Spinal cord (tissue), 10 donors: ENCODE data around the gene MCHR1. TPM values are rescaled to one million over a fixed set of nuclear protein-coding genes. Genes with fewer than 3 reads are reported as not detected.

ENCODE experiments used
- DNase-seq, 6 donors: peaks; one replicate each; pipeline versions ENCODE4 v3.0.0 to v3.0.0-alpha.2; 2013 to 2015; ENCODE audit warnings: low spot score in 6 of 6, low read depth in 4 of 6
- H3K27ac ChIP-seq: one replicate; pipeline ENCODE4 v1.5.1; 2013; ENCODE audit warnings: low read depth, low read length, control low read depth
- H3K27me3 ChIP-seq: one replicate; pipeline ENCODE4 v1.6.1; 2013; ENCODE audit warnings: low read length; ENCODE audit not compliant: control insufficient read depth, insufficient read depth
- H3K36me3 ChIP-seq: one replicate; pipeline ENCODE4 v1.6.1; 2013; ENCODE audit warnings: low read length; ENCODE audit not compliant: control insufficient read depth, insufficient read depth
- H3K4me1 ChIP-seq: one replicate; pipeline ENCODE4 v1.6.1; 2013; ENCODE audit warnings: low read length; ENCODE audit not compliant: control insufficient read depth, insufficient read depth
- H3K4me3 ChIP-seq: one replicate; pipeline ENCODE4 v1.5.1; 2013; ENCODE audit warnings: low read depth, low read length, control low read depth
- H3K9me3 ChIP-seq: one replicate; pipeline ENCODE4 v1.6.1; 2013; ENCODE audit warnings: low read length; ENCODE audit not compliant: control insufficient read depth, insufficient read depth
- WGBS: methylation state at CpG from one replicate; pipeline ENCODE4 v1.1.5; 2013; ENCODE audit warnings: missing lambda C conversion rate; ENCODE audit not compliant: insufficient coverage; 5-methylcytosine and 5-hydroxymethylcytosine counted together
- long read RNA-seq, 4 donors: transcript quantifications; one replicate each; lab custom pipeline, GENCODE V29; 2026
- polyA plus RNA-seq, 2 donors: library from polyadenylated mRNA; unstranded; fragments of 120-200 nt; gene quantifications; one replicate each; pipeline ENCODE4 v1.2.1, GENCODE V29; 2013; ENCODE audit not compliant: insufficient read length in 2 of 2
- total RNA-seq, 2 donors: library from RNA; depleted of rRNA in 1 of 2; stranded (reverse); fragments of 120-200 nt in 1 of 2; fragments of >200 nt in 1 of 2; gene quantifications; one replicate each; pipeline versions ENCODE4 v1.2.3 to v1.2.4, GENCODE V29; 2013 to 2014
- donor health status: healthy.

Gene MCHR1
- 1 to 10 TPM; 2.4 to 5.0 TPM for total RNA-seq
- 1 to 10 TPM; 6.8 to 7.3 TPM for polyA plus RNA-seq
- long read RNA-seq, donor 1, partial matches to known transcripts: 0 of 3 reads
- long read RNA-seq, donor 1, other reads (novel, unspliced or antisense): 0 of 3 reads
- long read RNA-seq, donor 2: 0 reads
- long read RNA-seq, donor 3: 0 reads
- long read RNA-seq, donor 4: 0 reads

GRCh38 chr22:40679249-40679963 is at the start of gene MCHR1:
Gene MCHR1 (plus strand): TSS chr22:40679484. CDS start chr22:40679653, 169 bp downstream.
- H3K4me3 ChIP-seq: peak within 1 kb of the TSS; percentile 35
- H3K36me3 ChIP-seq: peaks cover 7% of the 10 kb centered on the region
- H3K27ac ChIP-seq: peak within 1 kb of the TSS; percentile 5
- 4% methylated on average over 20 of the region's 21 CpGs for WGBS
- no peaks in the 10 kb centered on the region for H3K9me3 ChIP-seq
- DNase-seq: peak in 2 of 6 donors; percentile 63 to 79
- peaks cover 42% of the 10 kb centered on the region for H3K4me1 ChIP-seq
- H3K27me3 ChIP-seq: no peaks in the 10 kb centered on the region

- H3K4me3 ChIP-seq: no peak overlapping the region
- WGBS: 86% methylated on average over 1 of the region's 2 CpGs
- DNase-seq: no peak
These were observed 47.4 kb upstream of the MCHR1 start for GRCh38 chr22:40631925-40632324.

GRCh38 chr22:40633036-40633435 is 46.2 kb upstream of the MCHR1 start:
- no peak overlapping the region for H3K27ac ChIP-seq
- H3K9me3 ChIP-seq: no peaks in the 10 kb centered on the region
- no peak overlapping the region for H3K4me3 ChIP-seq
- H3K27me3 ChIP-seq: no peaks in the 10 kb centered on the region
- DNase-seq: no peak
- WGBS: no CpG with 5 or more reads among the region's 3 CpGs
- H3K36me3 ChIP-seq: no peaks in the 10 kb centered on the region
- peaks cover 14% of the 10 kb centered on the region for H3K4me1 ChIP-seq

More at GRCh38 chr22:40631925-40632324, 47.4 kb upstream of the MCHR1 start:
- Histone ChIP-seq H3K9me3 (no peaks in the 10 kb centered on the region), H3K27me3 (no peaks in the 10 kb centered on the region), H3K36me3 (no peaks in the 10 kb centered on the region), H3K4me1 (peaks cover 7% of the 10 kb centered on the region), H3K27ac (no peak overlapping the region)

GRCh38 chr22:40634119-40634903 is 45.0 kb upstream of the MCHR1 start:
- WGBS: 97% methylated on average over 5 of the region's 11 CpGs
- Histone ChIP-seq H3K4me1 (peaks cover 15% of the 10 kb centered on the region), H3K36me3 (no peaks in the 10 kb centered on the region), H3K4me3 (peak overlapping the region; percentile 68), H3K27me3 (no peaks in the 10 kb centered on the region), H3K27ac (no peak overlapping the region), H3K9me3 (no peaks in the 10 kb centered on the region)
- no peak for DNase-seq

- Histone ChIP-seq H3K36me3 (no peaks in the 10 kb centered on the region), H3K4me1 (peaks cover 15% of the 10 kb centered on the region), H3K27ac (peak overlapping the region; percentile 43), H3K27me3 (no peaks in the 10 kb centered on the region), H3K4me3 (peak overlapping the region; percentile 68), H3K9me3 (no peaks in the 10 kb centered on the region)
- WGBS: 35% methylated on average over 10 of the region's 21 CpGs
- peak in 2 of 6 donors; percentile 9 to 18 for DNase-seq
These were observed 44.0 kb upstream of the MCHR1 start for GRCh38 chr22:40635043-40635939.

- under 1% methylated on average over 31 of the region's 31 CpGs for WGBS
- H3K27me3 ChIP-seq: no peaks in the 10 kb centered on the region
- H3K4me3 ChIP-seq: peak overlapping the region; percentile 68
- DNase-seq: peak in 1 of 6 donors; percentile 36
- no peaks in the 10 kb centered on the region for H3K36me3 ChIP-seq
- H3K4me1 ChIP-seq: peaks cover 15% of the 10 kb centered on the region
- H3K27ac ChIP-seq: peak overlapping the region; percentile 43
- H3K9me3 ChIP-seq: no peaks in the 10 kb centered on the region
These were observed 43.3 kb upstream of the MCHR1 start for GRCh38 chr22:40635940-40636379.

- H3K36me3 ChIP-seq: no peaks in the 10 kb centered on the region
- no peaks in the 10 kb centered on the region for H3K9me3 ChIP-seq
- H3K27me3 ChIP-seq: no peaks in the 10 kb centered on the region
- under 1% methylated on average over 80 of the region's 82 CpGs for WGBS
- H3K4me3 ChIP-seq: peak within 1 kb of the TSS; percentile 76
- peak; percentile 97 to 100 (median 100) for DNase-seq
- peaks cover 15% of the 10 kb centered on the region for H3K4me1 ChIP-seq
- H3K27ac ChIP-seq: peak within 1 kb of the TSS; percentile 86
These were observed 42.7 kb upstream of the MCHR1 start, which contains the start of gene MRTFA for GRCh38 chr22:40636380-40637182. Gene MRTFA (minus strand): TSS chr22:40636719.

- Histone ChIP-seq H3K9me3 (no peaks in the 10 kb centered on the region), H3K27me3 (no peaks in the 10 kb centered on the region), H3K4me1 (peaks cover 15% of the 10 kb centered on the region), H3K27ac (peak overlapping the region; percentile 86), H3K36me3 (no peaks in the 10 kb centered on the region), H3K4me3 (peak overlapping the region; percentile 76)
- peak in 2 of 6 donors; percentile 21 to 41 for DNase-seq
- 14% methylated on average over 36 of the region's 46 CpGs for WGBS
These were observed 41.8 kb upstream of the MCHR1 start for GRCh38 chr22:40637183-40638150.
